ENCODE data around the gene GPANK1.

GPANK1 gene

GRCh38 chr6:31664790-31665500 lies at the start of gene GPANK1:
Gene GPANK1 (minus strand): TSS chr6:31664997. CDS start chr6:31664478, 519 bp downstream.
- peaks cover 52% of the 10 kb centered on the region for H3K4me1 Mint-ChIP-seq
- peak within 1 kb of the TSS; percentile 97 to 99 (median 99) for H3K27ac Mint-ChIP-seq
- peak within 1 kb of the TSS; percentile 93 to 97 (median 95) for H3K4me3 Mint-ChIP-seq
- H3K36me3 Mint-ChIP-seq (ENCODE audit: low read depth), result peaks cover 46% of the 10 kb centered on the region
- H3K9me3 Mint-ChIP-seq, result no peaks in the 10 kb centered on the region
- TF ChIP-seq CTCF (IDR thresholded peaks at IDR 0.05; ENCODE audit: unreplicated experiment in 3 of 3), result no peak
- no peaks in the 10 kb centered on the region for H3K27me3 Mint-ChIP-seq (ENCODE audit: low read depth)

- Mint-ChIP-seq H3K27me3 (ENCODE audit: low read depth) (peaks cover 5% of the 10 kb centered on the region), H3K9me3 (no peaks in the 10 kb centered on the region), H3K4me3 (peak overlapping the region; percentile 17 to 37 (median 28)), H3K36me3 (ENCODE audit: low read depth) (no peaks in the 10 kb centered on the region), H3K27ac (peak overlapping the region; percentile 83 to 93 (median 92)), H3K4me1 (peaks cover 36% of the 10 kb centered on the region)
- no peak for TF ChIP-seq CTCF (IDR thresholded peaks at IDR 0.05; ENCODE audit: unreplicated experiment in 3 of 3)
Measured at GRCh38 chr6:31713991-31714684, 49.3 kb upstream of the GPANK1 start.

GRCh38 chr6:31713465-31713864 lies 48.7 kb upstream of the GPANK1 start:
- Mint-ChIP-seq H3K9me3 (no peaks in the 10 kb centered on the region), H3K4me1 (peaks cover 36% of the 10 kb centered on the region), H3K27ac (peak overlapping the region; percentile 83 to 93 (median 92)), H3K4me3 (no peak overlapping the region), H3K27me3 (ENCODE audit: low read depth) (peaks cover 5% of the 10 kb centered on the region), H3K36me3 (ENCODE audit: low read depth) (no peaks in the 10 kb centered on the region)
- TF ChIP-seq CTCF (IDR thresholded peaks at IDR 0.05; ENCODE audit: unreplicated experiment in 3 of 3), result no peak

GRCh38 chr6:31712296-31712695 lies 47.5 kb upstream of the GPANK1 start:
- TF ChIP-seq CTCF (IDR thresholded peaks at IDR 0.05; ENCODE audit: unreplicated experiment in 3 of 3), result no peak
- no peaks in the 10 kb centered on the region for H3K36me3 Mint-ChIP-seq (ENCODE audit: low read depth)
- H3K27ac Mint-ChIP-seq, result peak overlapping the region; percentile 83 to 93 (median 86)
- peaks cover 5% of the 10 kb centered on the region for H3K27me3 Mint-ChIP-seq (ENCODE audit: low read depth)
- H3K4me1 Mint-ChIP-seq, result peaks cover 36% of the 10 kb centered on the region
- peak overlapping the region in 2 of 3 experiments; percentile 7 to 12 for H3K4me3 Mint-ChIP-seq
- no peaks in the 10 kb centered on the region for H3K9me3 Mint-ChIP-seq

- Mint-ChIP-seq H3K9me3 (no peaks in the 10 kb centered on the region), H3K27me3 (ENCODE audit: low read depth) (peaks cover 8% of the 10 kb centered on the region), H3K27ac (peak overlapping the region in 1 of 3 experiments; percentile 83), H3K4me3 (no peak overlapping the region), H3K36me3 (ENCODE audit: low read depth) (no peaks in the 10 kb centered on the region), H3K4me1 (peaks cover 36% of the 10 kb centered on the region)
- TF ChIP-seq CTCF (IDR thresholded peaks at IDR 0.05; ENCODE audit: unreplicated experiment in 3 of 3), result no peak
Measured at GRCh38 chr6:31711233-31711632, 46.4 kb upstream of the GPANK1 start.

Data from nephron (organoid).